HL-60 (cell line): Measurements from ENCODE around the gene KCNQ1.

Experiments
- DNase-seq, 2 experiments: peaks; one replicate each; pipeline ENCODE4 v3.0.0-alpha.2; 2010 to 2020; ENCODE audit warnings: low read depth in 1 of 2, low spot score in 1 of 2
- H3K27ac ChIP-seq: fragments of 250-450 bp; sonication (Bioruptor Pico); replicated peaks from 2 replicates; pipeline ENCODE4 v1.5.1; 2020; ENCODE audit warnings: mild to moderate bottlenecking, moderate library complexity
- H3K27me3 ChIP-seq: fragments of 250-450 bp; sonication (Bioruptor Pico); 2 replicates; pipeline ENCODE4 v1.5.1; 2021; ENCODE audit warnings: mild to moderate bottlenecking, moderate library complexity; ENCODE audit not compliant: insufficient read depth, poor library complexity, severe bottlenecking
- H3K4me3 ChIP-seq: replicated peaks from 2 replicates; pipeline ENCODE4 v1.5.1; 2011; ENCODE audit warnings: mild to moderate bottlenecking, control low read depth, low read length; ENCODE audit not compliant: insufficient read depth
- CTCF ChIP-seq: IDR thresholded peaks from one replicate; pipeline ENCODE4 v1.5.1; 2011; ENCODE audit warnings: low read length, control low read depth, inconsistent platforms; ENCODE audit not compliant: insufficient read depth
- GABPA ChIP-seq: IDR thresholded peaks from 2 replicates; pipeline ENCODE4 v1.6.1; 2012; ENCODE audit warnings: low read depth
- POLR2AphosphoS5 ChIP-seq: IDR thresholded peaks from 2 replicates; pipeline ENCODE4 v1.6.1; 2012; ENCODE audit warnings: low read depth
- SPI1 ChIP-seq: IDR thresholded peaks from 2 replicates; pipeline ENCODE4 v1.6.1; 2012; ENCODE audit warnings: low read depth, mild to moderate bottlenecking, borderline replicate concordance
- TF ChIP-seq, protein P1 (sequence below): IDR thresholded peaks from 2 replicates; pipeline ENCODE4 v1.6.1; 2012; ENCODE audit warnings: low read depth; ENCODE audit not compliant: insufficient replicate concordance

KCNQ1 gene

DNA sequence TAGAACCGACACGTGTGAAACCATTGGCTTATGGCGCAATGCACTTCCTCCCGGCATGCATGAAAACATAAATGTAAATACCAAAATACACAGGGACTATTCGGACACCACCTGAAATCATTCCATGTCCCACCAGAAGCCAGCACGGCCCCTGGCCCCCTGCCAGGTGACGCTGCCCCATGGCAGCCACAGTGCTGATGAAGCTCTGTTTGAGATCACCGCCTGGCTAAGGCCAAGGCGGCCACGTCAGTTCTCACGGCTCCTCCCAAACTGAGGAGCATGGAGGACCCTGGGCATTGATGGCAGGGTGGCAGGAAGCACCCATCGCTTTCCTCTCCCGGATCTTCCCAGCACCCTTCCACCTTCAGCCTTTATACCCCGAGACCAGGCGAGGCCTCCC lies 351.3 kb downstream of the KCNQ1 start:
- DNase-seq = no peak
- TF ChIP-seq SPI1 (no peak), POLR2AphosphoS5 (no peak), GABPA (no peak), CTCF (no peak)
- TF ChIP-seq, protein P1, sequence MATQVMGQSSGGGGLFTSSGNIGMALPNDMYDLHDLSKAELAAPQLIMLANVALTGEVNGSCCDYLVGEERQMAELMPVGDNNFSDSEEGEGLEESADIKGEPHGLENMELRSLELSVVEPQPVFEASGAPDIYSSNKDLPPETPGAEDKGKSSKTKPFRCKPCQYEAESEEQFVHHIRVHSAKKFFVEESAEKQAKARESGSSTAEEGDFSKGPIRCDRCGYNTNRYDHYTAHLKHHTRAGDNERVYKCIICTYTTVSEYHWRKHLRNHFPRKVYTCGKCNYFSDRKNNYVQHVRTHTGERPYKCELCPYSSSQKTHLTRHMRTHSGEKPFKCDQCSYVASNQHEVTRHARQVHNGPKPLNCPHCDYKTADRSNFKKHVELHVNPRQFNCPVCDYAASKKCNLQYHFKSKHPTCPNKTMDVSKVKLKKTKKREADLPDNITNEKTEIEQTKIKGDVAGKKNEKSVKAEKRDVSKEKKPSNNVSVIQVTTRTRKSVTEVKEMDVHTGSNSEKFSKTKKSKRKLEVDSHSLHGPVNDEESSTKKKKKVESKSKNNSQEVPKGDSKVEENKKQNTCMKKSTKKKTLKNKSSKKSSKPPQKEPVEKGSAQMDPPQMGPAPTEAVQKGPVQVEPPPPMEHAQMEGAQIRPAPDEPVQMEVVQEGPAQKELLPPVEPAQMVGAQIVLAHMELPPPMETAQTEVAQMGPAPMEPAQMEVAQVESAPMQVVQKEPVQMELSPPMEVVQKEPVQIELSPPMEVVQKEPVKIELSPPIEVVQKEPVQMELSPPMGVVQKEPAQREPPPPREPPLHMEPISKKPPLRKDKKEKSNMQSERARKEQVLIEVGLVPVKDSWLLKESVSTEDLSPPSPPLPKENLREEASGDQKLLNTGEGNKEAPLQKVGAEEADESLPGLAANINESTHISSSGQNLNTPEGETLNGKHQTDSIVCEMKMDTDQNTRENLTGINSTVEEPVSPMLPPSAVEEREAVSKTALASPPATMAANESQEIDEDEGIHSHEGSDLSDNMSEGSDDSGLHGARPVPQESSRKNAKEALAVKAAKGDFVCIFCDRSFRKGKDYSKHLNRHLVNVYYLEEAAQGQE = no peak
- no peak overlapping the region for H3K4me3 ChIP-seq
- H3K27ac ChIP-seq = no peak overlapping the region
- H3K27me3 ChIP-seq = peaks cover 7% of the 10 kb centered on the region

DNA sequence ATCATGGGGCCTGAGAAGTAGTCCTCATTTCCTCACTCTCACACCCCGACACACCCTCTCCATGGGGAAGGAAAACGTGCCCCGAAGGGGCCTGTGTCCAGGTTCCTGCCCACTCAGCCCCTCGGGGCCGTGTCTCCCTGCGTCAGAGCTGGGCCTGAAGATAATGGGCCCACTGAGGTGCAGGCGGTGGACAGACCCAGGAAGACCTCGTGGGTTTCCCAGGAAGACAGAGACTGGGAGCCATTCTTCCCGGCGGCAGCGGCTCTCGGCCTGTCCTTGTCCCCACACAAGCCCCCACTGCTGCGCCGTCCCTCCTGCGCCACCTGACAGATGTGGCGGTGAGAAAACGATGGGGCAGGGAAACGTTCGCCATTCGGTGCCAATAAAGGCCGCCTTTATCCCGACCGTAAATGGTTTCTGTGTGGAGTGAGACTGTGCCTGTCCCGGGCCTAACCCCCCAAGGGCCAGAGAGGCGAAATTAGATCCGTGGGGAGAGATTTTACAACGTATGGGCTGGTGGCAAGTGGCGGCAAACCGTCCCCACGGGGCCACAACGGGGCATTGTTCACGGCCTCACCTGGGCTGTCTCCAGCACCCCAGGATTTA lies 351.8 kb downstream of the KCNQ1 start:
- Histone ChIP-seq H3K4me3 (no peak overlapping the region), H3K27me3 (peaks cover 4% of the 10 kb centered on the region), H3K27ac (no peak overlapping the region)
- no peak for TF ChIP-seq CTCF
- TF ChIP-seq GABPA = no peak
- no peak for DNase-seq

DNA sequence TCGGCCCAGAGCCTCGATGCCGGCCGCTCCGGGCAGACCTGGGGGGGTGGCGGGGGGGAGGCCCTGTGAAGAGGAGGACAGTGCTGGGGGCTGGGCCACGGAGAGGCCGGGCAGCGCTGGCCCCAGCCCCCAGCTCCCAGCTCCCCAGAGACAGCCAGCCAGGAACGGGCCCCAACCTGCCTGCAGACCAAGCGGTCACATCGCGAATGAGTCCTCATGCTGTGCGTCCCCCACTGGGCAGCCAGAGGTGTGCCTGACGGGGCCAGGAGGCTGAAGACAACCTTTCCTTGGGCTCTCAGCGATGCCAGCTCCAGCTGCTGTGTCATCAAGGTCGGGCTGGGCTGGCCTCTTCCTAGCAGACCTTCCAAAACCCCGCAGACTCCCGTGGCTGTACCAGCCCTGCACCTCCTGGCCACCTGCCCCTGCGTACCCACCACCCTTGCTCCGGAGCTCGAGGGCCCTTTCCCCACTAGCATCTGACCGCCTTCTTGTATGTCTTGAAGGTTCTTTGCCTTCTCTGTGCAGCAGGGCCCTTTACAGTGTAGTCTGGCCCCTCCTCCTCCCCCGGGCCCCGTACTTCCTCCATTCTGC lies 352.4 kb downstream of the KCNQ1 start:
- DNase-seq = no peak
- TF ChIP-seq POLR2AphosphoS5 (no peak), SPI1 (no peak), GABPA (no peak), CTCF (no peak)
- TF ChIP-seq, protein P1 = no peak
- Histone ChIP-seq H3K27me3 (peaks cover under 1% of the 10 kb centered on the region), H3K27ac (no peak overlapping the region), H3K4me3 (no peak overlapping the region)
